Measurements from ENCODE around the gene ZNF587B.

Gene ZNF587B

DNA sequence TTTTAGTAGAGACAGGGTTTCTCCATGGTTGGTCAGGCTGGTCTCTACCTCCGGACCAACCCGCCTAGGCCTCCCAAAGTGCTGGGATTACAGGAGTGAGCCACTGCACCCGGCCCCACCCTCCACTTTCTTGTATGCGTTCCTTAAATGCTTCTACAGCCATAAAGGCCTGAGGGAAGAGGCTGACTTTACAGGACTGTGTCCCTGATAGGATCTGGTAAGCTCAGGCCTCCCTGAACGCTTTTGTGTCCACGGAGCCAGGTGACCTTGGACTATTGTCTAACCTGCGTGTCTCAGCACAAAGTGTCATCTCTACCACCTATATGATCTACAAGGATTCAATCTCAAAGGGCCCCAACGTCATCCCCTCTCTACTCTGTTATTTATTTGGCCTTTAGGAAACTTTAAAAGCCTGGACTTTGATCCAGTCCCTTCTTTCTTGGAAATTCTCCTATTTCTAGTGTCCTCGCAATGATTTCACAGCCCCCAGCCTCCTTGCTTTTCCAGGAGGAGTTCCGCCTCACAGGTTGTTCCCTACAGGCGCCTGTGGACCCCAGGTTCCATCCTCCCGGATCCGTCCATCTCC, 16.1 kb upstream of the ZNF587B start:
- DNase-seq (ENCODE audit: low spot score): no peak
- in situ Hi-C loops (cut with MboI; ENCODE audit: low sequenced_read_pairs, unreplicated experiment): no loop called here

DNA sequence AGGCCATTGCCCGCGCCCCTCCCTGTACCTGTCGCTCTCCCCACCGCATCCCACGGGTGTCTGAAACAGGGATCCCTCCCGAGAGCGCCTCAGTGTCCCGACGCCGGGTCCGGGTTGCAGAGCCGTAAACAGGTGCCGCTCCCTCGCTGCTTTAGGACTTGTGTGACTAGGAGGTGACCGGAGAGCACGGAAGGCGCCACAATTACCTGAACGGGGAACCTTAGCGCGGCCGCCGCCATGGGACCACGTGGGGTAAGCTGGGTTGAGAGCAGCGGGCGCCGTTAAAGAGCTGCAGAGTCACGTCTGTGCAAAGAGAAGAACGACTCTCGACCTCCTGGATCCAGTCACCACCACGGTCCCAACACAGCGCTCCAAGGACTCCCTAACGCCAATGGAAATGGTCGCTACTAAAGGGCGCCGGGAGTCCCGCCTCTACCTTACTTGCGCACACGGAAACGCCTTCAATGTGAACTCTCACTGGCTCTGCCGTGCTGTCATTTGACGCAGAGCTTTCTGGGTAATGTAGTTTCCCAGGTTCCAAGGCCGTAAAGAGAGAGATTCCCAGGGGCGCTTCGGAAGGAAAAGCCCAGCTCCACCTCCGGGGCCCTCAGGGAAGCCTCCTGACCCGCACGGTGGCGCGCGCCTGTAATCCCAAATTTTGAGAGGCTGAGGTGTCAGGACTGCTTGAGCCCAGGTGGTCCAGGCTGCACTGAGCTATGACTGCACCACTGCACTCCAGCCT, 15.4 kb upstream of the ZNF587B start, which contains the start of gene ZNF552:
Gene ZNF552 (minus strand): TSS at position 409 of the 742 bp plus-strand sequence. CDS start 170 bp downstream, at position 239.
- TF ChIP-seq, protein P1, sequence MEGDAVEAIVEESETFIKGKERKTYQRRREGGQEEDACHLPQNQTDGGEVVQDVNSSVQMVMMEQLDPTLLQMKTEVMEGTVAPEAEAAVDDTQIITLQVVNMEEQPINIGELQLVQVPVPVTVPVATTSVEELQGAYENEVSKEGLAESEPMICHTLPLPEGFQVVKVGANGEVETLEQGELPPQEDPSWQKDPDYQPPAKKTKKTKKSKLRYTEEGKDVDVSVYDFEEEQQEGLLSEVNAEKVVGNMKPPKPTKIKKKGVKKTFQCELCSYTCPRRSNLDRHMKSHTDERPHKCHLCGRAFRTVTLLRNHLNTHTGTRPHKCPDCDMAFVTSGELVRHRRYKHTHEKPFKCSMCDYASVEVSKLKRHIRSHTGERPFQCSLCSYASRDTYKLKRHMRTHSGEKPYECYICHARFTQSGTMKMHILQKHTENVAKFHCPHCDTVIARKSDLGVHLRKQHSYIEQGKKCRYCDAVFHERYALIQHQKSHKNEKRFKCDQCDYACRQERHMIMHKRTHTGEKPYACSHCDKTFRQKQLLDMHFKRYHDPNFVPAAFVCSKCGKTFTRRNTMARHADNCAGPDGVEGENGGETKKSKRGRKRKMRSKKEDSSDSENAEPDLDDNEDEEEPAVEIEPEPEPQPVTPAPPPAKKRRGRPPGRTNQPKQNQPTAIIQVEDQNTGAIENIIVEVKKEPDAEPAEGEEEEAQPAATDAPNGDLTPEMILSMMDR (IDR thresholded peaks at IDR 0.05; ENCODE audit: borderline replicate concordance, control extremely low read depth, extremely low read depth, insufficient read depth, missing control alignments): no peak
- peak; percentile 86 for DNase-seq (ENCODE audit: low spot score)
- in situ Hi-C loops (cut with MboI; ENCODE audit: low sequenced_read_pairs, unreplicated experiment): no loop called here

More for the DNA sequence above, 16.1 kb upstream of the ZNF587B start:
- TF ChIP-seq, protein P1 (IDR thresholded peaks at IDR 0.05; ENCODE audit: borderline replicate concordance, control extremely low read depth, extremely low read depth, insufficient read depth, missing control alignments): no peak

- in situ Hi-C loops (cut with MboI; ENCODE audit: low sequenced_read_pairs, unreplicated experiment): no loop called here
- no peak for DNase-seq (ENCODE audit: low spot score)
- TF ChIP-seq, protein P1 (IDR thresholded peaks at IDR 0.05; ENCODE audit: borderline replicate concordance, control extremely low read depth, extremely low read depth, insufficient read depth, missing control alignments): no peak
These were observed 14.6 kb upstream of the ZNF587B start for GRCh38 chr19:57815247-57816075.

GRCh38 chr19:57816652-57817051, 13.4 kb upstream of the ZNF587B start:
- in situ Hi-C loops (cut with MboI; ENCODE audit: low sequenced_read_pairs, unreplicated experiment): no loop called here
- no peak for DNase-seq (ENCODE audit: low spot score)
- TF ChIP-seq, protein P1 (IDR thresholded peaks at IDR 0.05; ENCODE audit: borderline replicate concordance, control extremely low read depth, extremely low read depth, insufficient read depth, missing control alignments): no peak

- in situ Hi-C loops (cut with MboI; ENCODE audit: low sequenced_read_pairs, unreplicated experiment): no loop called here
- TF ChIP-seq, protein P1 (IDR thresholded peaks at IDR 0.05; ENCODE audit: borderline replicate concordance, control extremely low read depth, extremely low read depth, insufficient read depth, missing control alignments): no peak
- no peak for DNase-seq (ENCODE audit: low spot score)
These were observed 12.1 kb upstream of the ZNF587B start for GRCh38 chr19:57817976-57818375.

DNA sequence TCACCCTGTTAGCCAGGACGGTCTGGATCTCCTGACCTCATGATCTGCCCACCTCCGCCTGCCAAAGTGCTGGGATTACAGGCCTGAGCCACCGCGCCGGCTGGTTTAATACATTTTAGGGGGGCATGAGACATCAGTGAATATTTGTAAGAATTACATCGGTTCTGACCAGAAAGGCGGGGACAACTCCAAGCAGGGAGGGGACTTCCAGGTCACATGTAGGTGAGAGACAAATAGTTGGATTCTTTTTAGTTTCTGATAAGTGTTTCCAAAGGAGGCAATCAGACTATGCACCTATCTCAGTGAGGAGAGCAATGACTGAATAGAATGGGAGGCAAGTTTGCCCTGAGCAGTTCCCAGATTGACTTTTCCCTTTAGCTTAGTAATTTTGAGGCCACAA, 11.7 kb upstream of the ZNF587B start:
- TF ChIP-seq, protein P1 (IDR thresholded peaks at IDR 0.05; ENCODE audit: borderline replicate concordance, control extremely low read depth, extremely low read depth, insufficient read depth, missing control alignments): no peak
- DNase-seq (ENCODE audit: low spot score): no peak
- in situ Hi-C loops (cut with MboI; ENCODE audit: low sequenced_read_pairs, unreplicated experiment): no loop called here

All from GM13976 (cell line).